ENCODE results near the gene PYGB. TPM values are rescaled to one million over a fixed set of nuclear protein-coding genes. Genes with fewer than 3 reads are reported as not detected.
"Not testable (repeated sequence)": the region's sequence is repeated elsewhere in the genome, so short reads cannot be mapped to it uniquely, and the experiment has no call there.

Gene PYGB
- total RNA-seq, 1 donor from 2014 or later: 117 TPM

GRCh38 chr20:25257756-25258475 lies 10.0 kb downstream of the PYGB start:
- H3K4me3 ChIP-seq: no peak overlapping the region
- TF ChIP-seq POLR2AphosphoS5 (IDR thresholded peaks at IDR 0.05; ENCODE audit: insufficient read depth in 1 of 2, low read depth in 1 of 2) (no peak), POLR2A (IDR thresholded peaks at IDR 0.05) (no peak), CTCF (IDR thresholded peaks at IDR 0.05) (no peak)
- no peaks in the 10 kb centered on the region for H3K9me3 ChIP-seq
- peaks cover 0 to 18% of the 10 kb centered on the region in 2 donors for H3K36me3 ChIP-seq
- no peak overlapping the region for H3K27ac ChIP-seq
- peaks cover 34% of the 10 kb centered on the region for H3K4me1 ChIP-seq
- H3K27me3 ChIP-seq: no peaks in the 10 kb centered on the region
- no peak for DNase-seq (ENCODE audit: extremely low spot score in 2 of 2)
- intact Hi-C loops (cut with DNase I): no loop called here

GRCh38 chr20:25258476-25258805 lies 10.6 kb downstream of the PYGB start:
- peaks cover 34% of the 10 kb centered on the region for H3K4me1 ChIP-seq
- H3K9me3 ChIP-seq: no peaks in the 10 kb centered on the region
- intact Hi-C loops (cut with DNase I): no loop called here
- no peaks in the 10 kb centered on the region for H3K27me3 ChIP-seq
- no peak overlapping the region for H3K27ac ChIP-seq
- no peak overlapping the region for H3K4me3 ChIP-seq
- peaks cover 0 to 18% of the 10 kb centered on the region in 2 donors for H3K36me3 ChIP-seq
- TF ChIP-seq POLR2AphosphoS5 (IDR thresholded peaks at IDR 0.05; ENCODE audit: insufficient read depth in 1 of 2, low read depth in 1 of 2) (no peak), CTCF (IDR thresholded peaks at IDR 0.05) (no peak), POLR2A (IDR thresholded peaks at IDR 0.05) (no peak)
- DNase-seq (ENCODE audit: extremely low spot score in 2 of 2): peak in 1 of 2 donors; percentile 81

GRCh38 chr20:25258828-25259227 lies 10.9 kb downstream of the PYGB start:
- Histone ChIP-seq H3K4me1 (peaks cover 34% of the 10 kb centered on the region), H3K27ac (no peak overlapping the region), H3K36me3 (peaks cover 0 to 18% of the 10 kb centered on the region in 2 donors), H3K9me3 (no peaks in the 10 kb centered on the region), H3K4me3 (no peak overlapping the region), H3K27me3 (no peaks in the 10 kb centered on the region)
- TF ChIP-seq CTCF (IDR thresholded peaks at IDR 0.05): no peak
- TF ChIP-seq POLR2A (IDR thresholded peaks at IDR 0.05): no peak
- no peak for TF ChIP-seq POLR2AphosphoS5 (IDR thresholded peaks at IDR 0.05; ENCODE audit: insufficient read depth in 1 of 2, low read depth in 1 of 2)
- intact Hi-C loops (cut with DNase I): no loop called here
- DNase-seq (ENCODE audit: extremely low spot score in 2 of 2): no peak

GRCh38 chr20:25259358-25259757 lies 11.5 kb downstream of the PYGB start:
- no peak for DNase-seq (ENCODE audit: extremely low spot score in 2 of 2)
- peaks cover 34% of the 10 kb centered on the region for H3K4me1 ChIP-seq
- no peaks in the 10 kb centered on the region for H3K9me3 ChIP-seq
- TF ChIP-seq CTCF (IDR thresholded peaks at IDR 0.05) (no peak), POLR2A (IDR thresholded peaks at IDR 0.05) (no peak), POLR2AphosphoS5 (IDR thresholded peaks at IDR 0.05; ENCODE audit: insufficient read depth in 1 of 2, low read depth in 1 of 2) (no peak)
- intact Hi-C loops (cut with DNase I): no loop called here
- peaks cover 0 to 18% of the 10 kb centered on the region in 2 donors for H3K36me3 ChIP-seq
- no peak overlapping the region for H3K4me3 ChIP-seq
- no peaks in the 10 kb centered on the region for H3K27me3 ChIP-seq
- no peak overlapping the region for H3K27ac ChIP-seq

- intact Hi-C loops (cut with DNase I): no loop called here
- H3K27me3 ChIP-seq: no peaks in the 10 kb centered on the region
- H3K36me3 ChIP-seq: peaks cover 0 to 18% of the 10 kb centered on the region in 2 donors
- no peak overlapping the region for H3K27ac ChIP-seq
- TF ChIP-seq POLR2A (IDR thresholded peaks at IDR 0.05) (no peak), POLR2AphosphoS5 (IDR thresholded peaks at IDR 0.05; ENCODE audit: insufficient read depth in 1 of 2, low read depth in 1 of 2) (no peak), CTCF (IDR thresholded peaks at IDR 0.05) (no peak)
- H3K9me3 ChIP-seq: no peaks in the 10 kb centered on the region
- no peak for DNase-seq (ENCODE audit: extremely low spot score in 2 of 2)
- no peak overlapping the region for H3K4me3 ChIP-seq
- H3K4me1 ChIP-seq: peaks cover 34% of the 10 kb centered on the region
These were observed 11.9 kb downstream of the PYGB start for GRCh38 chr20:25259788-25260254.

GRCh38 chr20:25260770-25261437 lies 13.0 kb downstream of the PYGB start:
- H3K9me3 ChIP-seq; intact Hi-C loops (cut with DNase I); H3K27ac ChIP-seq; H3K27me3 ChIP-seq; DNase-seq (ENCODE audit: extremely low spot score in 2 of 2); H3K4me3 ChIP-seq: not testable (repeated sequence)
- H3K36me3 ChIP-seq: peaks cover 0 to 18% of the 10 kb centered on the region in 2 donors
- H3K4me1 ChIP-seq: peaks cover 25% of the 10 kb centered on the region
